NCI-H345 treated with DMSO at 0.1 percent for 48 hours (cell line): ENCODE data around the gene RBMS3.
"Not testable (repeated sequence)": the region's sequence is repeated elsewhere in the genome, so short reads cannot be mapped to it uniquely, and the experiment has no call there.

Source experiments
- DNase-seq: peaks from one replicate; lab custom pipeline; 2025; ENCODE audit not compliant: unreplicated experiment; lab: John Stamatoyannopoulos, UW

The RBMS3 gene

GRCh38 chr3:29473481-29474170, 192.8 kb downstream of the RBMS3 start:
- not testable (repeated sequence) for DNase-seq

- no peak for DNase-seq
Measured at GRCh38 chr3:29475305-29475840, 194.5 kb downstream of the RBMS3 start.

GRCh38 chr3:29475854-29476253, 195.0 kb downstream of the RBMS3 start:
- no peak for DNase-seq

GRCh38 chr3:29478611-29479010, 197.7 kb downstream of the RBMS3 start:
- DNase-seq: no peak

- no peak for DNase-seq
Measured at GRCh38 chr3:29481249-29481648, 200.4 kb downstream of the RBMS3 start.

- no peak for DNase-seq
Measured at GRCh38 chr3:29481969-29482767, 201.3 kb downstream of the RBMS3 start.

- DNase-seq: peak; percentile 33
Measured at GRCh38 chr3:29484633-29485032, 203.8 kb downstream of the RBMS3 start.

- peak; percentile 80 for DNase-seq
Measured at GRCh38 chr3:29486096-29486495, 205.2 kb downstream of the RBMS3 start.

- DNase-seq: no peak
Measured at GRCh38 chr3:29486917-29487316, 206.0 kb downstream of the RBMS3 start.

- DNase-seq: no peak
Measured at GRCh38 chr3:29488922-29489321, 208.1 kb downstream of the RBMS3 start.

GRCh38 chr3:29493109-29493508, 212.2 kb downstream of the RBMS3 start:
- DNase-seq: no peak

- DNase-seq: no peak
Measured at GRCh38 chr3:29494305-29495036, 213.6 kb downstream of the RBMS3 start.

- no peak for DNase-seq
Measured at GRCh38 chr3:29497282-29497681, 216.4 kb downstream of the RBMS3 start.

- DNase-seq: no peak
Measured at GRCh38 chr3:29502771-29503170, 221.9 kb downstream of the RBMS3 start.

- no peak for DNase-seq
Measured at GRCh38 chr3:29503314-29503713, 222.4 kb downstream of the RBMS3 start.

GRCh38 chr3:29503958-29504357, 223.1 kb downstream of the RBMS3 start:
- DNase-seq: no peak

- no peak for DNase-seq
Measured at GRCh38 chr3:29506502-29506901, 225.6 kb downstream of the RBMS3 start.

- DNase-seq: no peak
Measured at GRCh38 chr3:29511701-29512100, 230.8 kb downstream of the RBMS3 start.

- DNase-seq: no peak
Measured at GRCh38 chr3:29512641-29513040, 231.8 kb downstream of the RBMS3 start.

- no peak for DNase-seq
Measured at GRCh38 chr3:29513236-29513635, 232.4 kb downstream of the RBMS3 start.

- no peak for DNase-seq
Measured at GRCh38 chr3:29514170-29514569, 233.3 kb downstream of the RBMS3 start.

- no peak for DNase-seq
Measured at GRCh38 chr3:29514912-29515311, 234.0 kb downstream of the RBMS3 start.
